Measurements from ENCODE around the gene FXR2.

DNA sequence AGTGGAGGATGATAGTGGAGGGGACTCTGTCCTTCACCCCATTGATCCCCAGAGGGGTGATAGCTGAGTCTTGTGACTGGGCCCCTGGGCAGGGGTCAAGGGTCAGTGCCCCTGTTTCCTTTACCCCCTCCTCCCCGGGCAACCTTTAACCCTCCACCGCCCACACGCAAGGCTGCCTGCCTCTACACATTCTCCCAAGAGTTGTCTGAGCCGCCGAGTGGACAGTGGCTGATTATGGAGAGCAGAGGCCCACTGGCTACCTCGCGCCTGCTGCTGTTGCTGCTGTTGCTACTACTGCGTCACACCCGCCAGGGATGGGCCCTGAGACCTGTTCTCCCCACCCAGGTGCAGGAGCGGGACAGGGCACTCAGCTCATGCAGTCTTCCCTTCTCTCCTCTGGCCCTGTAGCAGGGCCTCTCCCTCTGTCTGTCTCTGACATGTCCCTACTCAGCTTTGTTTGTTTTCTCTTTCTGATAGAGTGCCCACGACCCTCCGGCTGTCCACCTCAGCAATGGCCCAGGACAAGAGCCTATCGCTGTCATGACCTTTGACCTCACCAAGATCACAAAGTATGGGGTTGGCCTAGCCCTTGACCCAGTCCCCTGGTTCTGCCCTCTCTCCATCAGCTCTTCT, 15.4 kb upstream of the FXR2 start, which contains the start of gene SHBG:
- TF ChIP-seq JUN (IDR thresholded peaks at IDR 0.05; ENCODE audit: borderline replicate concordance, insufficient read depth, insufficient read length, low read depth) (no peak), POLR2AphosphoS5 (IDR thresholded peaks at IDR 0.05; ENCODE audit: insufficient read depth, low read depth, low read length) (no peak), POLR2A (IDR thresholded peaks at IDR 0.05; ENCODE audit: low read depth, low read length) (no peak), EZH2 (IDR thresholded peaks at IDR 0.05; ENCODE audit: borderline replicate concordance, low read depth, low read length, severe bottlenecking) (no peak), MAX (IDR thresholded peaks at IDR 0.05; ENCODE audit: insufficient read depth, insufficient read length) (no peak), CTCF (IDR thresholded peaks at IDR 0.05; ENCODE audit: extremely low read depth in 1 of 2, insufficient read depth in 1 of 2, low read depth in 1 of 2, low read length in 2 of 2) (no peak), FOS (IDR thresholded peaks at IDR 0.05; ENCODE audit: borderline replicate concordance, insufficient read depth, low read length) (no peak)

Data from endothelial cell of umbilical vein (primary cell).